NCI-H128 (cell line): ENCODE measurements around the gene HMGB1.

Experiments
- DNase-seq: peaks from one replicate; lab custom pipeline; 2025; ENCODE audit not compliant: unreplicated experiment; lab: John Stamatoyannopoulos, UW

HMGB1 gene

GRCh38 chr13:30406779-30407416 is 58.8 kb downstream of the HMGB1 start:
- no peak for DNase-seq
